HepG2 (cell line): ENCODE results near the gene KATNB1. TPM values are rescaled to one million over a fixed set of nuclear protein-coding genes. Genes with fewer than 3 reads are reported as not detected.

ENCODE experiments used
- ARNT ChIP-seq: fragments of 450-650 bp; IDR thresholded peaks from 2 replicates; pipeline ENCODE4 v1.6.1; 2017
- CBX1 ChIP-seq: IDR thresholded peaks from one replicate; pipeline ENCODE4 v1.6.1; 2016; ENCODE audit warnings: antibody characterized with exemption, low read depth
- GLI4 ChIP-seq: sonication (generic); formaldehyde crosslinking; IDR thresholded peaks from 2 replicates; pipeline ENCODE4 v1.5.1; 2020; ENCODE audit warnings: missing genetic modification reagents, mild to moderate bottlenecking, moderate library complexity, borderline replicate concordance
- HMG20A ChIP-seq: IDR thresholded peaks from 2 replicates; pipeline ENCODE4 v1.6.1; 2016; ENCODE audit warnings: borderline replicate concordance
- HOXA9 ChIP-seq: sonication (generic); formaldehyde crosslinking; IDR thresholded peaks from 2 replicates; pipeline ENCODE4 v1.8.1; 2022; ENCODE audit warnings: missing genetic modification reagents, mild to moderate bottlenecking, moderate library complexity, borderline replicate concordance
- HOXD1 ChIP-seq: sonication (generic); formaldehyde crosslinking; IDR thresholded peaks from 2 replicates; pipeline ENCODE4 v1.5.0; 2020; ENCODE audit warnings: missing genetic modification reagents
- MLLT10 ChIP-seq: sonication (generic); formaldehyde crosslinking; IDR thresholded peaks from 2 replicates; pipeline ENCODE4 v1.4.0; 2020; ENCODE audit warnings: missing genetic modification reagents
- NFATC3 ChIP-seq: sonication (generic); formaldehyde crosslinking; IDR thresholded peaks from 2 replicates; pipeline ENCODE4 v1.5.1; 2020; ENCODE audit warnings: mild to moderate bottlenecking, missing genetic modification reagents
- NKX3-1 ChIP-seq: sonication (generic); formaldehyde crosslinking; IDR thresholded peaks from 2 replicates; pipeline ENCODE4 v1.5.0; 2020; ENCODE audit warnings: missing genetic modification reagents
- RAD21 ChIP-seq: fragments of 450-650 bp; formaldehyde crosslinking; IDR thresholded peaks from 2 replicates; pipeline ENCODE4 v1.5.0; 2020; ENCODE audit warnings: mild to moderate bottlenecking
- RBFOX2 ChIP-seq: fragments of 200-400 bp; formaldehyde crosslinking; IDR thresholded peaks from 2 replicates; pipeline ENCODE4 v1.6.1; 2017; ENCODE audit warnings: low read depth, mild to moderate bottlenecking, low read length
- SMAD9 ChIP-seq: sonication (generic); formaldehyde crosslinking; IDR thresholded peaks from 2 replicates; pipeline ENCODE4 v1.5.1; 2020; ENCODE audit warnings: mild to moderate bottlenecking, missing genetic modification reagents
- SRSF9 ChIP-seq: fragments of 200-400 bp; formaldehyde crosslinking; IDR thresholded peaks from 2 replicates; pipeline ENCODE4 v1.6.1; 2018; ENCODE audit warnings: borderline replicate concordance, mild to moderate bottlenecking, low read depth, low read length; ENCODE audit not compliant: insufficient read depth, poor library complexity, severe bottlenecking
- TBX2 ChIP-seq: sonication (generic); formaldehyde crosslinking; IDR thresholded peaks from 2 replicates; pipeline ENCODE4 v1.5.0; 2020; ENCODE audit warnings: missing genetic modification reagents, mild to moderate bottlenecking, borderline replicate concordance
- ZNF136 ChIP-seq: sonication (generic); formaldehyde crosslinking; IDR thresholded peaks from 2 replicates; pipeline ENCODE4 v1.8.1; 2022; ENCODE audit warnings: low read depth, mild to moderate bottlenecking, moderate library complexity, missing genetic modification reagents
- ZNF180 ChIP-seq: sonication (generic); formaldehyde crosslinking; IDR thresholded peaks from 2 replicates; pipeline ENCODE4 v1.4.0; 2020; ENCODE audit warnings: low read depth, missing genetic modification reagents, borderline replicate concordance
- ZNF333 ChIP-seq: sonication (generic); formaldehyde crosslinking; IDR thresholded peaks from 2 replicates; pipeline ENCODE4 v1.4.0; 2020; ENCODE audit warnings: mild to moderate bottlenecking, missing genetic modification reagents, borderline replicate concordance
- ZNF510 ChIP-seq: sonication (generic); formaldehyde crosslinking; IDR thresholded peaks from 2 replicates; pipeline ENCODE4 v1.4.0; 2020; ENCODE audit warnings: low read depth, mild to moderate bottlenecking, missing genetic modification reagents
- ZNF598 ChIP-seq: sonication (generic); formaldehyde crosslinking; IDR thresholded peaks from 2 replicates; pipeline ENCODE4 v1.5.1; 2020; ENCODE audit warnings: mild to moderate bottlenecking, missing genetic modification reagents, borderline replicate concordance
- ZNF768 ChIP-seq: sonication (generic); formaldehyde crosslinking; IDR thresholded peaks from 2 replicates; pipeline ENCODE4 v1.4.0; 2020; ENCODE audit warnings: missing genetic modification reagents
- ZNF773 ChIP-seq: sonication (generic); formaldehyde crosslinking; IDR thresholded peaks from 2 replicates; pipeline ENCODE4 v1.4.0; 2020; ENCODE audit warnings: missing genetic modification reagents, borderline replicate concordance
- polyA plus RNA-seq, 8 experiments: library from polyadenylated mRNA; depleted of rRNA in 3 of 8; stranded (reverse) in 7 of 8; unstranded in 1 of 8; fragments of >200 nt; fragmentation: Illumina TruSeq in 4 of 8; extraction: Trizol in 4 of 8; gene quantifications; 2 replicates each; pipeline versions ENCODE4 v1.2.1 to v1.2.3, GENCODE V29; 2011 to 2016; ENCODE audit warnings: low read depth in 4 of 8, missing spikeins in 1 of 8, mixed read lengths in 1 of 8; ENCODE audit not compliant: insufficient read depth in 1 of 8
- total RNA-seq, 5 experiments: library from RNA; depleted of rRNA; stranded (reverse); fragments of >200 nt; fragmentation: Illumina TruSeq; extraction: Trizol; gene quantifications; 2 replicates each; pipeline ENCODE4 v1.2.3, GENCODE V29; 2016; ENCODE audit warnings: low read depth in 1 of 5
- TF ChIP-seq, protein P1 (sequence below): sonication (generic); formaldehyde crosslinking; IDR thresholded peaks from 2 replicates; pipeline ENCODE4 v1.8.1; 2022; ENCODE audit warnings: mild to moderate bottlenecking, missing genetic modification reagents
- TF ChIP-seq, protein P2 (sequence below): sonication (generic); formaldehyde crosslinking; IDR thresholded peaks from 2 replicates; pipeline ENCODE4 v1.5.1; 2020; ENCODE audit warnings: mild to moderate bottlenecking, missing genetic modification reagents
- TF ChIP-seq, protein P3 (sequence below): sonication (generic); formaldehyde crosslinking; IDR thresholded peaks from 2 replicates; pipeline ENCODE4 v1.4.0; 2020; ENCODE audit warnings: missing genetic modification reagents, low read depth, mild to moderate bottlenecking, borderline replicate concordance
- TF ChIP-seq, protein P4 (sequence below): sonication (generic); formaldehyde crosslinking; IDR thresholded peaks from 2 replicates; pipeline ENCODE4 v1.5.0; 2020; ENCODE audit warnings: missing genetic modification reagents

The KATNB1 gene
- total and polyA plus RNA-seq, 2 of the 13 experiments (the other 11 are each of a cell fraction or from before 2014, with no cell fraction given): 31.5 to 43.5 TPM

DNA sequence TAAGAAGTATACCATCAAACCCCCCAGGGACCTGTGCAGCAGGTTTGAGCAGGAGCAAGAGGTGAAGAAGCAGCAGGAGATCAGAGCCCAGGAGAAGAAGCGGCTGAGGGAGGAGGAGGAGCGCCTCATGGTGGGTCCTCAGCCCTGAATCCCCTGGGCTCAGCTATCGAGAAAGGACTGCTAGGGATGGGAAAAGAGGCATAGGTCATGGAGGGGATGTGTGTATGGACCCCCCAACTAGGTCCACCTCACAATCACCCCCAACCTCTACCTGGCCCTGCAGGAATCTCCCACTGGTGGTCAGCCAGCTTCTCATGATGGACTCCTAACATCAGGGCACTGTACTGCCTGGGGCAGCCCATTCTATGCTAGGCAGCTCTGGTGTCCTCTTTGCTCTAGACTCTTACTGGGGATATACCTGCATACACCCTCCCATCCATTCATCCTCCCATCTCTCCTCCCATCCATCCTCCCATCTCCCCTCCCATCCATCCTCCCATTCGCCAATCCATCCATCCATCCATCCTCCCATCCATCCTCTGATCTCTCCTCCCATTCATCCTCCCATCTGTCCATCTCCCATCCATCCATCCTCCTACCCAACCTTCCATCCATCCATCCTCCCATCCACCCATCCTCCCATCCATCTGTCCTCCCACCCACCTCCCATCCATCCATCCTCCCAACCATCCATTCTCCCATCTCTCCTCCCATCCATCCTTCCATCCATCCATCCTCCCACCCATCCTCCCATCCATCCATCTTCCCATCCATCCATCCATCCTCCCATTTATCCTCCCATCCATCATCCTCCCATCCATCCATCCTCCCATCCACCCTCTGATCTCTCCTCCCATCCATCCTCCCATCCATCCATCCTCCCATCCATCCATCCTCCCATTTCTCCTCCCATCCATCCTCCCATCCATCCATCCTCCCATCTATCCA, 30.4 kb upstream of the KATNB1 start (continued):
- TF ChIP-seq NFATC3 (no peak), ZNF180 (no peak), HOXA9 (CRISPR knock-in tag) (no peak), ARNT (no peak), ZNF333 (CRISPR knock-in tag) (peak; percentile 78; the same call in 1 of the 2 replicates), TBX2 (no peak), ZNF773 (CRISPR knock-in tag) (no peak), MLLT10 (CRISPR knock-in tag) (no peak), ZNF136 (CRISPR knock-in tag) (no peak), SMAD9 (no peak), ZNF598 (CRISPR knock-in tag) (no peak), GLI4 (CRISPR knock-in tag) (no peak), NKX3-1 (CRISPR knock-in tag) (no peak), SRSF9 (no peak), HMG20A (no peak), ZNF510 (CRISPR knock-in tag) (no peak), CBX1 (no peak), RAD21 (CRISPR knock-in tag) (no peak), RBFOX2 (no peak), ZNF768 (no peak), HOXD1 (CRISPR knock-in tag) (no peak)
- TF ChIP-seq, protein P1, sequence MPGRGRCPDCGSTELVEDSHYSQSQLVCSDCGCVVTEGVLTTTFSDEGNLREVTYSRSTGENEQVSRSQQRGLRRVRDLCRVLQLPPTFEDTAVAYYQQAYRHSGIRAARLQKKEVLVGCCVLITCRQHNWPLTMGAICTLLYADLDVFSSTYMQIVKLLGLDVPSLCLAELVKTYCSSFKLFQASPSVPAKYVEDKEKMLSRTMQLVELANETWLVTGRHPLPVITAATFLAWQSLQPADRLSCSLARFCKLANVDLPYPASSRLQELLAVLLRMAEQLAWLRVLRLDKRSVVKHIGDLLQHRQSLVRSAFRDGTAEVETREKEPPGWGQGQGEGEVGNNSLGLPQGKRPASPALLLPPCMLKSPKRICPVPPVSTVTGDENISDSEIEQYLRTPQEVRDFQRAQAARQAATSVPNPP (CRISPR knock-in tag): no peak
- TF ChIP-seq, protein P2, sequence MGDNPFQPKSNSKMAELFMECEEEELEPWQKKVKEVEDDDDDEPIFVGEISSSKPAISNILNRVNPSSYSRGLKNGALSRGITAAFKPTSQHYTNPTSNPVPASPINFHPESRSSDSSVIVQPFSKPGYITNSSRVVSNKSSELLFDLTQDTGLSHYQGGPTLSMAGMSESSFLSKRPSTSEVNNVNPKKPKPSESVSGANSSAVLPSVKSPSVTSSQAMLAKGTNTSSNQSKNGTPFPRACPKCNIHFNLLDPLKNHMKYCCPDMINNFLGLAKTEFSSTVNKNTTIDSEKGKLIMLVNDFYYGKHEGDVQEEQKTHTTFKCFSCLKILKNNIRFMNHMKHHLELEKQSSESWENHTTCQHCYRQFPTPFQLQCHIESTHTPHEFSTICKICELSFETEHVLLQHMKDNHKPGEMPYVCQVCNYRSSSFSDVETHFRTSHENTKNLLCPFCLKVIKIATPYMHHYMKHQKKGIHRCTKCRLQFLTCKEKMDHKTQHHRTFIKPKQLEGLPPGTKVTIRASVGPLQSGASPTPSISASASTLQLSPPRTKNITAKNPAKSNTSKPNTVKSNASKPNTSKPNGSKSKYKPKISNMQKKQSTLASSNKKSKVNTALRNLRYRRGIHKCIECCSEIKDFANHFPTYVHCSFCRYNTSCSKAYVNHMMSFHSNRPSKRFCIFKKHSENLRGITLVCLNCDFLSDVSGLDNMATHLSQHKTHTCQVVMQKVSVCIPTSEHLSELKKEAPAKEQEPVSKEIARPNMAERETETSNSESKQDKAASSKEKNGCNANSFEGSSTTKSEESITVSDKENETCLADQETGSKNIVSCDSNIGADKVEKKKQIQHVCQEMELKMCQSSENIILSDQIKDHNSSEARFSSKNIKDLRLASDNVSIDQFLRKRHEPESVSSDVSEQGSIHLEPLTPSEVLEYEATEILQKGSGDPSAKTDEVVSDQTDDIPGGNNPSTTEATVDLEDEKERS (CRISPR knock-in tag): 0 out of 2 replicates have a peak, but pooled peaks have one; percentile 7
- TF ChIP-seq, protein P3, sequence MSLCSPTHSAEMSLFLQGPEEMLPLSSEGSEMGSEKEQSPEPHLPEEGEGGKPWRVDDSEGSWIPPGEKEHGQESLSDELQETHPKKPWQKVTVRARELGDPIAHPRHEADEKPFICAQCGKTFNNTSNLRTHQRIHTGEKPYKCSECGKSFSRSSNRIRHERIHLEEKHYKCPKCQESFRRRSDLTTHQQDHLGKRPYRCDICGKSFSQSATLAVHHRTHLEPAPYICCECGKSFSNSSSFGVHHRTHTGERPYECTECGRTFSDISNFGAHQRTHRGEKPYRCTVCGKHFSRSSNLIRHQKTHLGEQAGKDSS (CRISPR knock-in tag): no peak
- TF ChIP-seq, protein P4, sequence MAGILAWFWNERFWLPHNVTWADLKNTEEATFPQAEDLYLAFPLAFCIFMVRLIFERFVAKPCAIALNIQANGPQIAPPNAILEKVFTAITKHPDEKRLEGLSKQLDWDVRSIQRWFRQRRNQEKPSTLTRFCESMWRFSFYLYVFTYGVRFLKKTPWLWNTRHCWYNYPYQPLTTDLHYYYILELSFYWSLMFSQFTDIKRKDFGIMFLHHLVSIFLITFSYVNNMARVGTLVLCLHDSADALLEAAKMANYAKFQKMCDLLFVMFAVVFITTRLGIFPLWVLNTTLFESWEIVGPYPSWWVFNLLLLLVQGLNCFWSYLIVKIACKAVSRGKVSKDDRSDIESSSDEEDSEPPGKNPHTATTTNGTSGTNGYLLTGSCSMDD: no peak
